Suppressor macrophage treated with lipopolysaccharide for 4 hours (primary cell): ENCODE measurements around the gene SKAP1.

Experiments used
- DNase-seq: peaks from one replicate; pipeline ENCODE4 v3.0.0-alpha.2; 2020

SKAP1 gene

GRCh38 chr17:48163809-48164208 is 266.2 kb downstream of the SKAP1 start:
- no peak for DNase-seq

GRCh38 chr17:48162946-48163506 is 267.0 kb downstream of the SKAP1 start:
- peak; percentile 23 for DNase-seq

GRCh38 chr17:48162306-48162934 is 267.6 kb downstream of the SKAP1 start:
- DNase-seq: no peak

- DNase-seq: no peak
Measured at GRCh38 chr17:48161127-48161905, 268.7 kb downstream of the SKAP1 start.

GRCh38 chr17:48160177-48161081 is 269.6 kb downstream of the SKAP1 start:
- DNase-seq: no peak

- DNase-seq: no peak
Measured at GRCh38 chr17:48159232-48159631, 270.8 kb downstream of the SKAP1 start.

GRCh38 chr17:48155889-48156611 is 274.0 kb downstream of the SKAP1 start:
- no peak for DNase-seq

GRCh38 chr17:48153691-48154358 is 276.2 kb downstream of the SKAP1 start:
- peak; percentile 30 for DNase-seq

- no peak for DNase-seq
Measured at GRCh38 chr17:48152289-48152688, 277.7 kb downstream of the SKAP1 start.

GRCh38 chr17:48151220-48151619 is 278.8 kb downstream of the SKAP1 start:
- no peak for DNase-seq

GRCh38 chr17:48150597-48151001 is 279.4 kb downstream of the SKAP1 start:
- DNase-seq: no peak

- DNase-seq: no peak
Measured at GRCh38 chr17:48149787-48150463, 280.1 kb downstream of the SKAP1 start.

- DNase-seq: no peak
Measured at GRCh38 chr17:48148854-48149786, 280.9 kb downstream of the SKAP1 start.

GRCh38 chr17:48148029-48148770 is 281.8 kb downstream of the SKAP1 start:
- DNase-seq: no peak

GRCh38 chr17:48144976-48145798 is 284.8 kb downstream of the SKAP1 start:
- no peak for DNase-seq

- no peak for DNase-seq
Measured at GRCh38 chr17:48144231-48144630, 285.8 kb downstream of the SKAP1 start.

GRCh38 chr17:48143629-48144028 is 286.4 kb downstream of the SKAP1 start:
- no peak for DNase-seq

- peak; percentile 79 for DNase-seq
Measured at GRCh38 chr17:48139944-48140343, 290.1 kb downstream of the SKAP1 start.
